DOHH2 (cell line): ENCODE measurements around the gene PLAAT4.

Experiments
- EZH2phosphoT487 ChIP-seq: fragments of 200-600 bp; sonication (generic); IDR thresholded peaks from 2 replicates; pipeline ENCODE4 v1.6.1; 2017; ENCODE audit warnings: borderline replicate concordance, mild to moderate bottlenecking, antibody characterized with exemption, low read length, moderate library complexity, mixed read lengths
- TF ChIP-seq, protein P1 (sequence below): fragments of 200-600 bp; sonication (generic); IDR thresholded peaks from one replicate; pipeline ENCODE4 v1.5.1; 2014; ENCODE audit warnings: antibody characterized with exemption, mild to moderate bottlenecking, low read depth, low read length; ENCODE audit not compliant: poor library complexity, severe bottlenecking

GRCh38 chr11:63554877-63555223 is 18.2 kb downstream of the PLAAT4 start:
- TF ChIP-seq, protein P1, sequence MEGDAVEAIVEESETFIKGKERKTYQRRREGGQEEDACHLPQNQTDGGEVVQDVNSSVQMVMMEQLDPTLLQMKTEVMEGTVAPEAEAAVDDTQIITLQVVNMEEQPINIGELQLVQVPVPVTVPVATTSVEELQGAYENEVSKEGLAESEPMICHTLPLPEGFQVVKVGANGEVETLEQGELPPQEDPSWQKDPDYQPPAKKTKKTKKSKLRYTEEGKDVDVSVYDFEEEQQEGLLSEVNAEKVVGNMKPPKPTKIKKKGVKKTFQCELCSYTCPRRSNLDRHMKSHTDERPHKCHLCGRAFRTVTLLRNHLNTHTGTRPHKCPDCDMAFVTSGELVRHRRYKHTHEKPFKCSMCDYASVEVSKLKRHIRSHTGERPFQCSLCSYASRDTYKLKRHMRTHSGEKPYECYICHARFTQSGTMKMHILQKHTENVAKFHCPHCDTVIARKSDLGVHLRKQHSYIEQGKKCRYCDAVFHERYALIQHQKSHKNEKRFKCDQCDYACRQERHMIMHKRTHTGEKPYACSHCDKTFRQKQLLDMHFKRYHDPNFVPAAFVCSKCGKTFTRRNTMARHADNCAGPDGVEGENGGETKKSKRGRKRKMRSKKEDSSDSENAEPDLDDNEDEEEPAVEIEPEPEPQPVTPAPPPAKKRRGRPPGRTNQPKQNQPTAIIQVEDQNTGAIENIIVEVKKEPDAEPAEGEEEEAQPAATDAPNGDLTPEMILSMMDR, result no peak
- no peak for TF ChIP-seq EZH2phosphoT487
